Femur (tissue), 1 donor: ENCODE measurements around the gene RRBP1.

Experiments
- DNase-seq: peaks from one replicate; pipeline ENCODE4 v3.0.0-alpha.2; 2017

The RRBP1 gene

GRCh38 chr20:17631576-17632319, 50.3 kb downstream of the RRBP1 start:
- no peak for DNase-seq

- DNase-seq = no peak
Observed at GRCh38 chr20:17630806-17631195, 51.2 kb downstream of the RRBP1 start.

GRCh38 chr20:17630151-17630805, 51.8 kb downstream of the RRBP1 start:
- DNase-seq = no peak

- no peak for DNase-seq
Observed at GRCh38 chr20:17629678-17630089, 52.4 kb downstream of the RRBP1 start.

GRCh38 chr20:17629025-17629424, 53.0 kb downstream of the RRBP1 start:
- no peak for DNase-seq

- DNase-seq = no peak
Observed at GRCh38 chr20:17628101-17628841, 53.8 kb downstream of the RRBP1 start.

- no peak for DNase-seq
Observed at GRCh38 chr20:17627101-17627955, 54.7 kb downstream of the RRBP1 start.

GRCh38 chr20:17626217-17627007, 55.6 kb downstream of the RRBP1 start:
- DNase-seq = peak; percentile 56

GRCh38 chr20:17625246-17626051, 56.6 kb downstream of the RRBP1 start:
- DNase-seq = no peak

- peak; percentile 27 for DNase-seq
Observed at GRCh38 chr20:17624551-17625245, 57.3 kb downstream of the RRBP1 start.

GRCh38 chr20:17624070-17624469, 58.0 kb downstream of the RRBP1 start:
- DNase-seq = peak; percentile 15

- peak; percentile 8 for DNase-seq
Observed at GRCh38 chr20:17622851-17623508, 59.1 kb downstream of the RRBP1 start.

- DNase-seq = peak; percentile 19
Observed at GRCh38 chr20:17622086-17622850, 59.8 kb downstream of the RRBP1 start.

- DNase-seq = peak; percentile 21
Observed at GRCh38 chr20:17621229-17621968, 60.6 kb downstream of the RRBP1 start.

- DNase-seq = peak; percentile 22
Observed at GRCh38 chr20:17620371-17621228, 61.4 kb downstream of the RRBP1 start.

- DNase-seq = peak; percentile 22
Observed at GRCh38 chr20:17619351-17620093, 62.5 kb downstream of the RRBP1 start.

- DNase-seq = no peak
Observed at GRCh38 chr20:17618673-17619013, 63.4 kb downstream of the RRBP1 start.
